Neural cell (in vitro differentiated cells): ENCODE data around the gene RELCH. TPM values are rescaled to one million over a fixed set of nuclear protein-coding genes. Genes with fewer than 3 reads are reported as not detected.

ENCODE experiments used
- H2AFZ ChIP-seq: fragments of 200-600, 300-800 bp; sonication (generic), shearing (Covaris generic); 2 replicates; pipeline ENCODE4 v1.6.0; 2014; ENCODE audit warnings: low read depth, mild to moderate bottlenecking, antibody characterized with exemption, low read length, moderate library complexity
- H3F3A ChIP-seq: fragments of 200-600 bp; shearing (Covaris generic); 2 replicates; pipeline ENCODE4 v1.6.1; 2016; ENCODE audit warnings: mild to moderate bottlenecking, moderate library complexity, mixed read lengths, antibody characterized with exemption, low read length; ENCODE audit not compliant: insufficient read depth, poor library complexity, severe bottlenecking
- H3K27ac ChIP-seq: fragments of 200-600, 300-800 bp; sonication (generic), shearing (Covaris generic); 2 replicates; pipeline ENCODE4 v1.5.1; 2014; ENCODE audit warnings: mild to moderate bottlenecking, low read length, moderate library complexity
- H3K27me3 ChIP-seq: fragments of 300-800, 200-600 bp; sonication (generic), shearing (Covaris generic); 2 replicates; pipeline ENCODE4 v1.6.0; 2014; ENCODE audit warnings: mild to moderate bottlenecking, low read depth, low read length, moderate library complexity; ENCODE audit not compliant: insufficient read depth
- H3K36me3 ChIP-seq: fragments of 300-800, 200-600 bp; sonication (generic), shearing (Covaris generic); 2 replicates; pipeline ENCODE4 v1.5.1; 2014; ENCODE audit warnings: mild to moderate bottlenecking, antibody characterized with exemption, low read length, moderate library complexity; ENCODE audit not compliant: insufficient read depth
- H3K4me2 ChIP-seq: fragments of 300-800, 200-600 bp; sonication (generic), shearing (Covaris generic); 2 replicates; pipeline ENCODE4 v1.6.0; 2014; ENCODE audit warnings: mild to moderate bottlenecking, low read length
- H3K4me3 ChIP-seq: fragments of 300-800, 200-600 bp; sonication (generic), shearing (Covaris generic); 2 replicates; pipeline ENCODE4 v1.5.1; 2014; ENCODE audit warnings: mild to moderate bottlenecking, low read length, moderate library complexity
- H3K79me2 ChIP-seq: fragments of 200-600 bp; shearing (Covaris generic); replicated peaks from 2 replicates; pipeline ENCODE4 v1.6.0; 2014; ENCODE audit warnings: mild to moderate bottlenecking, low read length, moderate library complexity; ENCODE audit not compliant: insufficient read depth
- H3K9ac ChIP-seq: fragments of 300-800, 200-600 bp; sonication (generic), shearing (Covaris generic); 2 replicates; pipeline ENCODE4 v1.6.1; 2016; ENCODE audit warnings: mild to moderate bottlenecking, low read length, mixed read lengths
- H3K9me2 ChIP-seq: fragments of 200-600 bp; shearing (Covaris generic); 2 replicates; pipeline ENCODE4 v1.6.1; 2016; ENCODE audit warnings: mild to moderate bottlenecking, low read length, mixed read lengths; ENCODE audit not compliant: insufficient read depth
- H3K9me3 ChIP-seq: fragments of 200-600, 300-800 bp; sonication (generic), shearing (Covaris generic); 2 replicates; pipeline ENCODE4 v1.6.1; 2016; ENCODE audit warnings: mild to moderate bottlenecking, mixed run types, low read length, moderate library complexity, mixed read lengths
- H4K20me1 ChIP-seq: fragments of 200-600 bp; shearing (Covaris generic); 2 replicates; pipeline ENCODE4 v1.6.1; 2016; ENCODE audit warnings: mild to moderate bottlenecking, mixed run types; ENCODE audit not compliant: insufficient read depth
- CTCF ChIP-seq: fragments of 450-650 bp; IDR thresholded peaks from 2 replicates; pipeline ENCODE4 v1.5.1; 2014; ENCODE audit warnings: antibody characterized with exemption, mild to moderate bottlenecking, moderate library complexity; ENCODE audit not compliant: poor library complexity, severe bottlenecking
- EP300 ChIP-seq: fragments of 450-650 bp; conservative IDR thresholded peaks from 2 replicates; pipeline ENCODE4 v1.6.1; 2014; ENCODE audit warnings: antibody characterized with exemption, mild to moderate bottlenecking, moderate library complexity; ENCODE audit not compliant: poor library complexity, severe bottlenecking
- EZH2 ChIP-seq: fragments of 200-600, 300-800 bp; shearing (Covaris generic), sonication (generic); IDR thresholded peaks from 2 replicates; pipeline ENCODE4 v1.6.1; 2014; ENCODE audit warnings: antibody characterized with exemption, low read length, borderline replicate concordance, mild to moderate bottlenecking; ENCODE audit not compliant: insufficient read depth, poor library complexity, severe bottlenecking
- MXI1 ChIP-seq: fragments of 450-650 bp; conservative IDR thresholded peaks from 2 replicates; pipeline ENCODE4 v1.6.1; 2014; ENCODE audit warnings: antibody characterized with exemption, mild to moderate bottlenecking; ENCODE audit not compliant: poor library complexity, severe bottlenecking
- POLR2AphosphoS5 ChIP-seq: IDR thresholded peaks from 2 replicates; pipeline ENCODE4 v1.6.1; 2012
- RAD21 ChIP-seq: fragments of 450-650 bp; conservative IDR thresholded peaks from 2 replicates; pipeline ENCODE4 v1.6.1; 2014; ENCODE audit warnings: antibody characterized with exemption, mild to moderate bottlenecking, moderate library complexity
- REST ChIP-seq: IDR thresholded peaks from 2 replicates; pipeline ENCODE4 v1.6.1; 2012; ENCODE audit warnings: borderline replicate concordance
- SMC3 ChIP-seq: fragments of 450-650 bp; conservative IDR thresholded peaks from 2 replicates; pipeline ENCODE4 v1.6.1; 2014; ENCODE audit warnings: antibody characterized with exemption, mild to moderate bottlenecking, moderate library complexity; ENCODE audit not compliant: poor library complexity
- TAF1 ChIP-seq: IDR thresholded peaks from 2 replicates; pipeline ENCODE4 v1.6.1; 2012; ENCODE audit warnings: low read depth
- polyA plus RNA-seq: library from polyadenylated mRNA; depleted of rRNA; stranded (reverse); fragments of >200 nt; gene quantifications from 2 replicates; pipeline ENCODE4 v1.2.3, GENCODE V29; 2014

RELCH gene
- polyA plus RNA-seq, 1 donor from 2014 or later, result 80.2 TPM

- peaks cover 70% of the 10 kb centered on the region for H3K27me3 ChIP-seq
- no peaks in the 10 kb centered on the region for H3F3A ChIP-seq
- no peaks in the 10 kb centered on the region for H3K79me2 ChIP-seq
- H3K36me3 ChIP-seq, result no peaks in the 10 kb centered on the region
- H3K9me3 ChIP-seq, result no peaks in the 10 kb centered on the region
- H3K9me2 ChIP-seq, result no peaks in the 10 kb centered on the region
- H3K4me3 ChIP-seq, result peak overlapping the region; percentile 40
- TF ChIP-seq TAF1 (no peak), EZH2 (no peak), CTCF (no peak), SMC3 (no peak), REST (no peak), POLR2AphosphoS5 (no peak), RAD21 (no peak), MXI1 (no peak), EP300 (no peak)
- H2AFZ ChIP-seq, result no peak overlapping the region
- H3K4me2 ChIP-seq, result no peak overlapping the region
- H3K27ac ChIP-seq, result no peak overlapping the region
- no peak overlapping the region for H3K9ac ChIP-seq
- H4K20me1 ChIP-seq, result no peaks in the 10 kb centered on the region
Observed at GRCh38 chr18:62324181-62324828, 137.2 kb downstream of the RELCH start.

- Histone ChIP-seq H3K4me3 (peak within 1 kb of the TSS; percentile 67), H3K9me2 (no peaks in the 10 kb centered on the region), H3F3A (no peaks in the 10 kb centered on the region), H3K9ac (peak within 1 kb of the TSS; percentile 31), H3K36me3 (no peaks in the 10 kb centered on the region), H2AFZ (peak within 1 kb of the TSS; percentile 23), H3K79me2 (no peaks in the 10 kb centered on the region), H4K20me1 (no peaks in the 10 kb centered on the region), H3K4me2 (peak within 1 kb of the TSS; percentile 57), H3K27ac (no peak within 1 kb of the TSS), H3K9me3 (no peaks in the 10 kb centered on the region), H3K27me3 (peaks cover 70% of the 10 kb centered on the region)
- TF ChIP-seq POLR2AphosphoS5 (no peak), TAF1 (no peak), RAD21 (peak; percentile 24), MXI1 (no peak), CTCF (no peak), EP300 (no peak)
Observed at GRCh38 chr18:62324917-62325805, 138.1 kb downstream of the RELCH start, which contains the start of gene TNFRSF11A. TSS of gene TNFRSF11A (plus strand) at chr18:62325310. CDS start at chr18:62325353, 43 bp downstream.
